HepG2 (cell line): ENCODE results near the gene HDAC4. TPM values are rescaled to one million over a fixed set of nuclear protein-coding genes. Genes with fewer than 3 reads are reported as not detected.
A peak's percentile ranks its signal among the peaks of the same experiment; 100 is the strongest.

Experiments
- ATAC-seq: fragments of 200-7000 bp; cut with Tn5 transposase; 3 replicates; pipeline ENCODE4 v1.9.1; 2020; ENCODE audit warnings: mild to moderate bottlenecking, moderate library complexity
- BruUV-seq: library from RNA; stranded (reverse); fragments of 400-500 nt; replicated peaks from 2 replicates; lab custom pipeline; 2021; lab: Mats Ljungman, UMichigan
- CTCF ChIA-PET: fragments of 300-600 bp; formaldehyde crosslinking; extraction: SDS; loops from one replicate; lab custom pipeline; 2021; ENCODE audit warnings: low total read pairs, inconsistent platforms, low intra/inter-chr PET ratio; lab: Yijun Ruan, JAX
- POLR2A ChIA-PET: fragments of 350-600 bp; sonication (Branson Sonifier 250); formaldehyde crosslinking; loops from one replicate; lab custom pipeline; 2020; ENCODE audit warnings: antibody characterized with exemption, inconsistent platforms; lab: Yijun Ruan, JAX
- DNase-seq: peaks from one replicate; pipeline ENCODE4 v3.0.0-alpha.2; 2015; ENCODE audit warnings: low spot score
- FAIRE-seq: peaks from 3 replicates; lab custom pipeline; 2011; peaks lifted over from hg19 to GRCh38; lab: Jason Lieb, UNC
- H2AFZ ChIP-seq: one replicate; pipeline ENCODE4 v1.6.1; 2011; ENCODE audit warnings: low read length, inconsistent platforms
- H3K27ac ChIP-seq: fragments of 300-600 bp; 3 replicates; pipeline ENCODE4 v1.8.0; 2011; ENCODE audit warnings: mixed run types, mild to moderate bottlenecking, mixed read lengths, low read length, inconsistent platforms; ENCODE audit not compliant: insufficient read depth; ENCODE audit errors: extremely low read length
- H3K27me3 ChIP-seq, 2 experiments: fragments of 200-600 bp in 1 of 2; 2 replicates in 1 of 2; 3 replicates in 1 of 2; pipeline versions ENCODE4 v1.6.0 to v1.8.0; 2011; ENCODE audit warnings: low read length in 2 of 2, mild to moderate bottlenecking in 2 of 2, moderate library complexity in 2 of 2, inconsistent platforms in 1 of 2; ENCODE audit not compliant: insufficient read depth in 2 of 2, control insufficient read depth in 1 of 2
- H3K36me3 ChIP-seq, 2 experiments: fragments of 200-600 bp in 1 of 2; replicated peaks in 1 of 2; 2 replicates in 1 of 2; 3 replicates in 1 of 2; pipeline versions ENCODE4 v1.5.1 to v1.8.0; 2011; ENCODE audit warnings: low read length in 2 of 2, inconsistent platforms in 1 of 2; ENCODE audit not compliant: insufficient read depth in 2 of 2, control insufficient read depth in 1 of 2
- H3K4me1 ChIP-seq: 2 replicates; pipeline ENCODE4 v1.5.1; 2012; ENCODE audit warnings: low read length, inconsistent platforms; ENCODE audit not compliant: insufficient read depth
- H3K4me2 ChIP-seq: 2 replicates; pipeline ENCODE4 v1.6.0; 2011; ENCODE audit warnings: low read depth, low read length, inconsistent platforms
- H3K4me3 ChIP-seq, 3 experiments: fragments of 200-600 bp in 1 of 3; sonication (generic), shearing (Covaris generic) in 1 of 3; replicated peaks in 1 of 3; 2 replicates each; pipeline ENCODE4 v1.5.1; 2011 to 2016; ENCODE audit warnings: low read length in 3 of 3, inconsistent platforms in 2 of 3, low read depth in 2 of 3, mild to moderate bottlenecking in 2 of 3, control low read depth in 1 of 3, mixed read lengths in 1 of 3; ENCODE audit not compliant: insufficient read depth in 1 of 3
- H3K79me2 ChIP-seq: one replicate; pipeline ENCODE4 v1.6.1; 2011; ENCODE audit warnings: low read length, inconsistent platforms; ENCODE audit not compliant: insufficient read depth
- H3K9ac ChIP-seq: 2 replicates; pipeline ENCODE4 v1.6.0; 2011; ENCODE audit warnings: mild to moderate bottlenecking, low read depth, low read length, inconsistent platforms; ENCODE audit not compliant: insufficient read depth
- H3K9me3 ChIP-seq: 2 replicates; pipeline ENCODE4 v1.5.1; 2012; ENCODE audit warnings: mild to moderate bottlenecking, low read length
- H4K20me1 ChIP-seq: 2 replicates; pipeline ENCODE4 v1.6.0; 2011; ENCODE audit warnings: inconsistent platforms, mild to moderate bottlenecking, low read length, moderate library complexity; ENCODE audit not compliant: insufficient read depth
- BCL3 ChIP-seq: sonication (generic); formaldehyde crosslinking; IDR thresholded peaks from 2 replicates; pipeline ENCODE4 v1.5.1; 2020; ENCODE audit warnings: mild to moderate bottlenecking, missing genetic modification reagents, moderate library complexity
- CAMTA2 ChIP-seq: sonication (generic); formaldehyde crosslinking; IDR thresholded peaks from 2 replicates; pipeline ENCODE4 v1.4.0; 2020; ENCODE audit warnings: mild to moderate bottlenecking, missing genetic modification reagents, borderline replicate concordance
- ETV5 ChIP-seq: IDR thresholded peaks from 2 replicates; pipeline ENCODE4 v1.6.1; 2018; ENCODE audit warnings: missing biosample characterization, missing genetic modification reagents, inconsistent platforms, borderline replicate concordance
- HNRNPLL ChIP-seq: fragments of 200-400 bp; formaldehyde crosslinking; IDR thresholded peaks from 2 replicates; pipeline ENCODE4 v1.6.1; 2017; ENCODE audit warnings: mild to moderate bottlenecking, low read depth, low read length; ENCODE audit not compliant: poor library complexity, severe bottlenecking
- KDM2A ChIP-seq: sonication (generic); formaldehyde crosslinking; IDR thresholded peaks from 2 replicates; pipeline ENCODE4 v1.4.0; 2020; ENCODE audit warnings: low read depth, missing genetic modification reagents, borderline replicate concordance
- KDM5A ChIP-seq: fragments of 200-600 bp; sonication (generic); IDR thresholded peaks from 2 replicates; pipeline ENCODE4 v1.7.0; 2018; ENCODE audit warnings: antibody characterized with exemption, mild to moderate bottlenecking, low read length, borderline replicate concordance
- MED1 ChIP-seq: sonication (generic); formaldehyde crosslinking; IDR thresholded peaks from 2 replicates; pipeline ENCODE4 v1.4.0; 2020; ENCODE audit warnings: missing genetic modification reagents
- PRMT3 ChIP-seq: sonication (generic); formaldehyde crosslinking; IDR thresholded peaks from 2 replicates; pipeline ENCODE4 v1.8.1; 2022; ENCODE audit warnings: low read depth, mild to moderate bottlenecking, moderate library complexity, missing genetic modification reagents, borderline replicate concordance
- RARA ChIP-seq: IDR thresholded peaks from 2 replicates; pipeline ENCODE4 v1.6.1; 2016; ENCODE audit warnings: missing genetic modification reagents, missing compliant biosample characterization
- SALL1 ChIP-seq: sonication (generic); formaldehyde crosslinking; IDR thresholded peaks from 2 replicates; pipeline ENCODE4 v1.8.0; 2022; ENCODE audit warnings: mild to moderate bottlenecking, missing genetic modification reagents
- SIN3A ChIP-seq: IDR thresholded peaks from 2 replicates; pipeline ENCODE4 v1.6.1; 2011; ENCODE audit warnings: low read depth, mild to moderate bottlenecking, control low read depth, low read length, borderline replicate concordance
- SKI ChIP-seq: fragments of 450-650 bp; IDR thresholded peaks from one replicate; pipeline ENCODE4 v1.6.1; 2018; ENCODE audit warnings: mild to moderate bottlenecking; ENCODE audit not compliant: partially characterized antibody
- TBP ChIP-seq: sonication (generic); formaldehyde crosslinking; IDR thresholded peaks from 2 replicates; pipeline ENCODE4 v1.5.0; 2020; ENCODE audit warnings: missing genetic modification reagents
- ZNF253 ChIP-seq: sonication (generic); formaldehyde crosslinking; IDR thresholded peaks from 2 replicates; pipeline ENCODE4 v1.8.0; 2022; ENCODE audit warnings: mild to moderate bottlenecking, missing genetic modification reagents, borderline replicate concordance
- ZNF274 ChIP-seq: sonication (generic); formaldehyde crosslinking; IDR thresholded peaks from 2 replicates; pipeline ENCODE4 v1.5.1; 2020; ENCODE audit warnings: mild to moderate bottlenecking, missing genetic modification reagents
- ZNF674 ChIP-seq: sonication (generic); formaldehyde crosslinking; IDR thresholded peaks from 2 replicates; pipeline ENCODE4 v1.5.0; 2020; ENCODE audit warnings: low read depth, mild to moderate bottlenecking, missing genetic modification reagents
- ZNF766 ChIP-seq: sonication (generic); formaldehyde crosslinking; IDR thresholded peaks from 2 replicates; pipeline ENCODE4 v1.5.0; 2020; ENCODE audit warnings: missing genetic modification reagents, borderline replicate concordance
- WGBS: methylation state at CpG from one replicate; pipeline ENCODE4 v1.1.6; 2017; ENCODE audit warnings: low lambda C conversion rate; 5-methylcytosine and 5-hydroxymethylcytosine counted together
- in situ Hi-C: cut with HindIII; loops from 2 replicates; pipeline ENCODE4 v1.10.0; 2017; ENCODE audit warnings: low pct_unique_long_range_greater_than_20kb; ENCODE audit not compliant: extremely low pct_ligation_motif_present
- intact Hi-C: fragments of 100-400 bp; cut with micrococcal nuclease; formaldehyde crosslinking; loops from one replicate; pipeline ENCODE4 v1.10.0; 2022; ENCODE audit not compliant: unreplicated experiment
- polyA plus RNA-seq, 8 experiments: library from polyadenylated mRNA; depleted of rRNA in 3 of 8; stranded (reverse) in 7 of 8; unstranded in 1 of 8; fragments of >200 nt; fragmentation: Illumina TruSeq in 4 of 8; extraction: Trizol in 4 of 8; gene quantifications; 2 replicates each; pipeline versions ENCODE4 v1.2.1 to v1.2.3, GENCODE V29; 2011 to 2016; ENCODE audit warnings: low read depth in 4 of 8, missing spikeins in 1 of 8, mixed read lengths in 1 of 8; ENCODE audit not compliant: insufficient read depth in 1 of 8
- total RNA-seq, 5 experiments: library from RNA; depleted of rRNA; stranded (reverse); fragments of >200 nt; fragmentation: Illumina TruSeq; extraction: Trizol; gene quantifications; 2 replicates each; pipeline ENCODE4 v1.2.3, GENCODE V29; 2016; ENCODE audit warnings: low read depth in 1 of 5

HDAC4 gene
- total and polyA plus RNA-seq, 2 of the 13 experiments (the other 11 are each of a cell fraction or from before 2014, with no cell fraction given): 10.1 to 11.5 TPM

GRCh38 chr2:239298116-239298804 lies 102.6 kb downstream of the HDAC4 start:
- Histone ChIP-seq H3K27ac (no peak overlapping the region), H4K20me1 (peaks cover 85% of the 10 kb centered on the region), H3K27me3 (no peaks in the 10 kb centered on the region), H3K79me2 (peaks cover 46% of the 10 kb centered on the region), H2AFZ (no peak overlapping the region), H3K4me3 (peak overlapping the region in 2 of 3 experiments; percentile 11 to 71; a peak in 1 of 6 replicates), H3K9me3 (no peaks in the 10 kb centered on the region)
- ATAC-seq: no peak
- no peak for DNase-seq
- no peak for FAIRE-seq
- in situ Hi-C loops: no loop called here
- CTCF ChIA-PET: no interaction called here
- 59% methylated on average over 14 of the region's 14 CpGs for WGBS
- TF ChIP-seq HNRNPLL (no peak), ZNF766 (CRISPR knock-in tag) (no peak), KDM2A (CRISPR knock-in tag) (no peak), SKI (no peak), PRMT3 (CRISPR knock-in tag) (no peak), SALL1 (CRISPR knock-in tag) (0 out of 2 replicates have a peak, but pooled peaks have one; percentile 10), MED1 (CRISPR knock-in tag) (no peak), CAMTA2 (CRISPR knock-in tag) (no peak), RARA (CRISPR knock-in tag) (0 out of 2 replicates have a peak, but pooled peaks have one; percentile 18), BCL3 (CRISPR knock-in tag) (0 out of 2 replicates have a peak, but pooled peaks have one; percentile 32), ZNF274 (CRISPR knock-in tag) (peak; percentile 47; the same call in 1 of the 2 replicates), SIN3A (0 out of 2 replicates have a peak, but pooled peaks have one; percentile 35), TBP (CRISPR knock-in tag) (no peak), ZNF674 (no peak), ETV5 (peak; percentile 24; the same call in 1 of the 2 replicates), KDM5A (no peak), ZNF253 (CRISPR knock-in tag) (no peak)
- TF ChIP-seq, all 625 proteins: peak for 6
- Histone ChIP-seq H3K36me3 (no peaks in the 10 kb centered on the region), H3K9ac (0 out of 2 replicates have a peak overlapping the region, but pooled peaks have one; percentile 1), H3K4me2 (peak overlapping the region; percentile 91), H3K4me1 (peaks cover 77% of the 10 kb centered on the region)
- POLR2A ChIA-PET: no interaction called here
- intact Hi-C loops: loop anchor here (10.0 kb wide), 1 partner anchor 107 kb away; the partner anchor contains the start of gene HDAC4
- BruUV-seq: no TSS peak
